Fibroblast of gingiva (primary cell): ENCODE measurements around the gene EPB42.

Experiments used
- DNase-seq: peaks from one replicate; pipeline ENCODE4 v3.0.0-alpha.2; 2011; ENCODE audit warnings: low read depth

The EPB42 gene

GRCh38 chr15:43220991-43221403, at the start of gene EPB42:
EPB42 (minus strand) TSS chr15:43221018; CDS start chr15:43220825, 193 bp downstream.
- no peak for DNase-seq

- DNase-seq: no peak
Observed at GRCh38 chr15:43270113-43270665, 49.4 kb upstream of the EPB42 start.

- no peak for DNase-seq
Observed at GRCh38 chr15:43268111-43269105, 47.6 kb upstream of the EPB42 start.

GRCh38 chr15:43267439-43267838, 46.6 kb upstream of the EPB42 start:
- DNase-seq: no peak

GRCh38 chr15:43266834-43267233, 46.0 kb upstream of the EPB42 start, which contains the start of gene TGM5:
TGM5 (minus strand) TSS chr15:43266928; CDS start chr15:43266849, 79 bp downstream.
- DNase-seq: no peak

GRCh38 chr15:43266386-43266785, 45.6 kb upstream of the EPB42 start:
- no peak for DNase-seq

GRCh38 chr15:43260011-43260615, 39.3 kb upstream of the EPB42 start:
- no peak for DNase-seq

- no peak for DNase-seq
Observed at GRCh38 chr15:43258781-43259180, 38.0 kb upstream of the EPB42 start.

GRCh38 chr15:43256341-43256740, 35.5 kb upstream of the EPB42 start:
- no peak for DNase-seq

- no peak for DNase-seq
Observed at GRCh38 chr15:43255376-43255775, 34.6 kb upstream of the EPB42 start.

GRCh38 chr15:43253431-43254403, 32.9 kb upstream of the EPB42 start:
- no peak for DNase-seq

GRCh38 chr15:43251871-43252250, 31.0 kb upstream of the EPB42 start:
- no peak for DNase-seq

GRCh38 chr15:43251185-43251870, 30.5 kb upstream of the EPB42 start:
- DNase-seq: no peak

GRCh38 chr15:43250785-43251184, 30.0 kb upstream of the EPB42 start:
- DNase-seq: no peak

GRCh38 chr15:43249699-43250203, 28.9 kb upstream of the EPB42 start:
- DNase-seq: peak; percentile 50

GRCh38 chr15:43249236-43249635, 28.4 kb upstream of the EPB42 start:
- DNase-seq: no peak

- no peak for DNase-seq
Observed at GRCh38 chr15:43246261-43246774, 25.5 kb upstream of the EPB42 start.

- DNase-seq: no peak
Observed at GRCh38 chr15:43244092-43244491, 23.3 kb upstream of the EPB42 start.

GRCh38 chr15:43243020-43243645, 22.3 kb upstream of the EPB42 start:
- DNase-seq: no peak

- DNase-seq: no peak
Observed at GRCh38 chr15:43242616-43243015, 21.8 kb upstream of the EPB42 start.
